HG03139 (cell line): ENCODE results near the gene FYN.

ENCODE experiments used
- ATAC-seq: cut with Tn5 transposase; IDR thresholded peaks from one replicate; pipeline ENCODE4 v1.9.1; 2021; ENCODE audit not compliant: unreplicated experiment

FYN gene

GRCh38 chr6:111615916-111616612, 257.2 kb downstream of the FYN start:
- no peak for ATAC-seq

- ATAC-seq, result no peak
These were observed 258.2 kb downstream of the FYN start for GRCh38 chr6:111614833-111615582.

GRCh38 chr6:111612379-111612778, 260.9 kb downstream of the FYN start:
- ATAC-seq, result no peak

GRCh38 chr6:111610548-111611172, 262.6 kb downstream of the FYN start:
- ATAC-seq, result no peak
